A549 (cell line): ENCODE measurements around the gene PSMB1. TPM values are rescaled to one million over a fixed set of nuclear protein-coding genes. Genes with fewer than 3 reads are reported as not detected.

ENCODE experiments used
- ATAC-seq, 2 experiments: fragments of 200-7000 bp in 1 of 2; fragments of >200 bp in 1 of 2; cut with Nextera tagmentation in 1 of 2; cut with Tn5 transposase in 1 of 2; 3 replicates each; pipeline versions ENCODE4 v1.8.0 to v1.9.1; 2018 to 2020; ENCODE audit warnings: mild to moderate bottlenecking in 1 of 2, moderate library complexity in 1 of 2
- CTCF ChIA-PET: fragments of 300-600 bp; sonication (Branson Sonifier 250); formaldehyde crosslinking; extraction: SDS; loops from one replicate; lab custom pipeline; 2021; ENCODE audit warnings: antibody characterized with exemption, inconsistent platforms; lab: Yijun Ruan, JAX
- POLR2A ChIA-PET: fragments of 350-600 bp; formaldehyde crosslinking; extraction: SDS; loops from one replicate; lab custom pipeline; 2021; ENCODE audit warnings: antibody characterized with exemption, inconsistent platforms; lab: Yijun Ruan, JAX
- DNase-seq, 2 experiments: peaks; one replicate each; pipeline versions ENCODE4 v3.0.0 to v3.0.0-alpha.2; 2011 to 2016; ENCODE audit warnings: low read depth in 1 of 2, low spot score in 1 of 2
- FAIRE-seq: peaks from 2 replicates; lab custom pipeline; 2011; peaks lifted over from hg19 to GRCh38; lab: Jason Lieb, UNC
- H3K27ac ChIP-seq, 2 experiments: fragments of >200 bp; sonication (Bioruptor Twin); formaldehyde crosslinking; 3 replicates each; pipeline ENCODE4 v1.5.1; 2016 to 2017
- H3K4me1 ChIP-seq: fragments of >200 bp; sonication (Bioruptor Twin); formaldehyde crosslinking; 3 replicates; pipeline ENCODE4 v1.6.1; 2016
- H3K4me2 ChIP-seq: fragments of >200 bp; sonication (Bioruptor Twin); formaldehyde crosslinking; 3 replicates; pipeline ENCODE4 v1.6.1; 2016
- H3K4me3 ChIP-seq: fragments of >200 bp; sonication (Bioruptor Twin); formaldehyde crosslinking; 3 replicates; pipeline ENCODE4 v1.5.1; 2016
- H3K9me3 ChIP-seq: fragments of >200 bp; sonication (Bioruptor Twin); formaldehyde crosslinking; 3 replicates; pipeline ENCODE4 v1.6.1; 2016
- CHD2 ChIP-seq: fragments of 150-350 bp; IDR thresholded peaks from 2 replicates; pipeline ENCODE4 v1.6.1; 2014; ENCODE audit warnings: low read length; ENCODE audit not compliant: partially characterized antibody
- FOXS1 ChIP-seq: fragments of 250-450 bp; sonication (Bioruptor Pico); IDR thresholded peaks from 2 replicates; pipeline ENCODE4 v1.5.0; 2020; ENCODE audit warnings: mild to moderate bottlenecking, moderate library complexity
- HDAC2 ChIP-seq: fragments of 200-600 bp; sonication (generic); IDR thresholded peaks from 2 replicates; pipeline ENCODE4 v1.6.1; 2016
- HEYL ChIP-seq: fragments of 250-450 bp; sonication (Bioruptor Pico); IDR thresholded peaks from 2 replicates; pipeline ENCODE4 v1.8.0; 2021; ENCODE audit warnings: mild to moderate bottlenecking, moderate library complexity
- HOXB13 ChIP-seq: fragments of 250-450 bp; sonication (Bioruptor Pico); IDR thresholded peaks from 2 replicates; pipeline ENCODE4 v1.5.0; 2020; ENCODE audit warnings: low read depth, mild to moderate bottlenecking, moderate library complexity
- KDM1A ChIP-seq: fragments of 200-600 bp; sonication (generic); IDR thresholded peaks from 2 replicates; pipeline ENCODE4 v1.6.1; 2016; ENCODE audit warnings: low read depth, mild to moderate bottlenecking
- PHF8 ChIP-seq: fragments of 200-600 bp; sonication (generic); IDR thresholded peaks from 2 replicates; pipeline ENCODE4 v1.6.1; 2016; ENCODE audit warnings: low read depth, mild to moderate bottlenecking, antibody characterized with exemption, moderate library complexity, borderline replicate concordance
- POLR2A ChIP-seq: IDR thresholded peaks from 2 replicates; pipeline ENCODE4 v1.6.1; 2012; ENCODE audit warnings: mild to moderate bottlenecking, low read length
- RARB ChIP-seq: fragments of 250-450 bp; sonication (Bioruptor Pico); IDR thresholded peaks from 2 replicates; pipeline ENCODE4 v1.8.0; 2021; ENCODE audit warnings: mild to moderate bottlenecking, moderate library complexity
- RNF2 ChIP-seq: fragments of 200-600 bp; sonication (generic); IDR thresholded peaks from 2 replicates; pipeline ENCODE4 v1.6.1; 2016; ENCODE audit warnings: low read depth, mild to moderate bottlenecking, antibody characterized with exemption, moderate library complexity, borderline replicate concordance
- TFCP2L1 ChIP-seq: fragments of 250-450 bp; sonication (Bioruptor Pico); IDR thresholded peaks from 2 replicates; pipeline ENCODE4 v1.5.0; 2021; ENCODE audit warnings: mild to moderate bottlenecking
- TP53 ChIP-seq: fragments of 250-450 bp; sonication (Bioruptor Pico); IDR thresholded peaks from 2 replicates; pipeline ENCODE4 v1.5.0; 2021; ENCODE audit warnings: mild to moderate bottlenecking, moderate library complexity
- ZC3H11A ChIP-seq: fragments of 450-650 bp; IDR thresholded peaks from 2 replicates; pipeline ENCODE4 v1.6.1; 2014; ENCODE audit warnings: antibody characterized with exemption, mild to moderate bottlenecking
- WGBS: methylation state at CpG from one replicate; pipeline ENCODE4 v1.1.6; 2017; ENCODE audit errors: missing lambda C conversion rate; 5-methylcytosine and 5-hydroxymethylcytosine counted together
- polyA plus RNA-seq, 4 experiments: library from polyadenylated mRNA; depleted of rRNA in 3 of 4; stranded (reverse); fragments of >200 nt; fragmentation: RNase III in 1 of 4; extraction: RNeasy Plus Mini Kit Qiagen cat#74134 plus additional on column Dnase treatment in 1 of 4; gene quantifications; 2 replicates in 3 of 4; 3 replicates in 1 of 4; pipeline ENCODE4 v1.2.3, GENCODE V29; 2011 to 2017
- TF ChIP-seq, protein P1 (sequence below): fragments of >200 bp; sonication (Bioruptor Twin); formaldehyde crosslinking; IDR thresholded peaks from 3 replicates; pipeline ENCODE4 v1.6.1; 2016
- TF ChIP-seq, protein P2 (sequence below): fragments of 200-600 bp; sonication (generic); IDR thresholded peaks from 2 replicates; pipeline ENCODE4 v1.6.1; 2016; ENCODE audit warnings: antibody characterized with exemption, mild to moderate bottlenecking, moderate library complexity
- TF ChIP-seq, protein P3 (sequence below): fragments of 450-650 bp; IDR thresholded peaks from 2 replicates; pipeline ENCODE4 v1.6.1; 2014; ENCODE audit warnings: antibody characterized with exemption
- TF ChIP-seq, protein P4 (sequence below): IDR thresholded peaks from 2 replicates; pipeline ENCODE4 v1.6.1; 2012

Gene PSMB1
- polyA plus RNA-seq, 2 of the 4 experiments (the other 2 are of a cell fraction): 267 to 306 TPM

DNA sequence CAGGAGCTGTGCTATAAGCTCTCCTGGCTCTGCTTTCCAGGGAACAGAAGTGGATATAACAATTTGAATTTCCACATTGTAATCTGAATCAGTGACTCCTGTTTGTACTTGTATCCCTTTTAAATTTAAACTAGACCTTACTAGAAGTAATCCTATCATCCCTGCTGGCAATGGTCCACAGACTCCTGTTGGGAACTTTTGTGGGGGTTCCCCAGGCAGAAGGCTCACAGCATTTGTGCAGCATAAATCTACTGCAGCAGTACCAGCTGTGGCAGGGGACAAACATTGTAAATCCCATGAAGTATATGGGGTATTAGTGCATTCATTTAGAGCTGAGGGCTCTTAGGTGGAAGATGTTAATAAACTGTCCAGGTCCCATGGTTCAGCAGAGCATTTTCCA lies 43.3 kb upstream of the PSMB1 start:
- TF ChIP-seq CHD2: no peak
- TF ChIP-seq, protein P1, sequence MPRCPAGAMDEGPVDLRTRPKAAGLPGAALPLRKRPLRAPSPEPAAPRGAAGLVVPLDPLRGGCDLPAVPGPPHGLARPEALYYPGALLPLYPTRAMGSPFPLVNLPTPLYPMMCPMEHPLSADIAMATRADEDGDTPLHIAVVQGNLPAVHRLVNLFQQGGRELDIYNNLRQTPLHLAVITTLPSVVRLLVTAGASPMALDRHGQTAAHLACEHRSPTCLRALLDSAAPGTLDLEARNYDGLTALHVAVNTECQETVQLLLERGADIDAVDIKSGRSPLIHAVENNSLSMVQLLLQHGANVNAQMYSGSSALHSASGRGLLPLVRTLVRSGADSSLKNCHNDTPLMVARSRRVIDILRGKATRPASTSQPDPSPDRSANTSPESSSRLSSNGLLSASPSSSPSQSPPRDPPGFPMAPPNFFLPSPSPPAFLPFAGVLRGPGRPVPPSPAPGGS: no peak
- TF ChIP-seq, all 56 proteins: peak for 0
- H3K4me1 ChIP-seq: no peaks in the 10 kb centered on the region
- ATAC-seq: no peak
- POLR2A ChIA-PET: no interaction called here
- no peak overlapping the region for H3K27ac ChIP-seq
- no peak overlapping the region for H3K4me2 ChIP-seq
- DNase-seq: no peak
- CTCF ChIA-PET: no interaction called here
- H3K4me3 ChIP-seq: no peak overlapping the region
- H3K9me3 ChIP-seq: peaks cover 1% of the 10 kb centered on the region; the same call in 1 of the 3 replicates
- FAIRE-seq: no peak

DNA sequence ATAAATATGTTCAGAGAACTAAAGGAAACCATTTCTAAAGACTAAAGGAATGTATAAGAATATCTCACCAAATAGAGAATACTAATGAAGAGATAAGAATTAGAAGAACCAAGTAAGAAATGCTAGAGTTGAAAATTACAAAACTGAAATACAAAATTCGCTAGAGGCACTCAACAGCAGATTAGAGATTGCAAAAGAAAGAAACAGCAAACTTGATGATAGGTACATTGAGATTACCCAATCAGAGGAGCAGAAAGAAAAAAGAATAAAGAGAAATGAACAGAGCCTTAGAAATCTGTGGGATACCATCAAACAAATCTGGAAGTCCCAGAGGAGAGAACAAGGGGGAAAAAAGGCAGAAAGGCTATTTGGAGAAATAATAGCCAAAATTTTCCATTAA lies 37.6 kb upstream of the PSMB1 start:
- POLR2A ChIA-PET: no interaction called here
- ATAC-seq (no peak), DNase-seq (no peak), FAIRE-seq (no peak)
- no peak for TF ChIP-seq HEYL (CRISPR knock-in tag)
- TF ChIP-seq, protein P2, sequence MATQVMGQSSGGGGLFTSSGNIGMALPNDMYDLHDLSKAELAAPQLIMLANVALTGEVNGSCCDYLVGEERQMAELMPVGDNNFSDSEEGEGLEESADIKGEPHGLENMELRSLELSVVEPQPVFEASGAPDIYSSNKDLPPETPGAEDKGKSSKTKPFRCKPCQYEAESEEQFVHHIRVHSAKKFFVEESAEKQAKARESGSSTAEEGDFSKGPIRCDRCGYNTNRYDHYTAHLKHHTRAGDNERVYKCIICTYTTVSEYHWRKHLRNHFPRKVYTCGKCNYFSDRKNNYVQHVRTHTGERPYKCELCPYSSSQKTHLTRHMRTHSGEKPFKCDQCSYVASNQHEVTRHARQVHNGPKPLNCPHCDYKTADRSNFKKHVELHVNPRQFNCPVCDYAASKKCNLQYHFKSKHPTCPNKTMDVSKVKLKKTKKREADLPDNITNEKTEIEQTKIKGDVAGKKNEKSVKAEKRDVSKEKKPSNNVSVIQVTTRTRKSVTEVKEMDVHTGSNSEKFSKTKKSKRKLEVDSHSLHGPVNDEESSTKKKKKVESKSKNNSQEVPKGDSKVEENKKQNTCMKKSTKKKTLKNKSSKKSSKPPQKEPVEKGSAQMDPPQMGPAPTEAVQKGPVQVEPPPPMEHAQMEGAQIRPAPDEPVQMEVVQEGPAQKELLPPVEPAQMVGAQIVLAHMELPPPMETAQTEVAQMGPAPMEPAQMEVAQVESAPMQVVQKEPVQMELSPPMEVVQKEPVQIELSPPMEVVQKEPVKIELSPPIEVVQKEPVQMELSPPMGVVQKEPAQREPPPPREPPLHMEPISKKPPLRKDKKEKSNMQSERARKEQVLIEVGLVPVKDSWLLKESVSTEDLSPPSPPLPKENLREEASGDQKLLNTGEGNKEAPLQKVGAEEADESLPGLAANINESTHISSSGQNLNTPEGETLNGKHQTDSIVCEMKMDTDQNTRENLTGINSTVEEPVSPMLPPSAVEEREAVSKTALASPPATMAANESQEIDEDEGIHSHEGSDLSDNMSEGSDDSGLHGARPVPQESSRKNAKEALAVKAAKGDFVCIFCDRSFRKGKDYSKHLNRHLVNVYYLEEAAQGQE: no peak
- TF ChIP-seq, protein P3, sequence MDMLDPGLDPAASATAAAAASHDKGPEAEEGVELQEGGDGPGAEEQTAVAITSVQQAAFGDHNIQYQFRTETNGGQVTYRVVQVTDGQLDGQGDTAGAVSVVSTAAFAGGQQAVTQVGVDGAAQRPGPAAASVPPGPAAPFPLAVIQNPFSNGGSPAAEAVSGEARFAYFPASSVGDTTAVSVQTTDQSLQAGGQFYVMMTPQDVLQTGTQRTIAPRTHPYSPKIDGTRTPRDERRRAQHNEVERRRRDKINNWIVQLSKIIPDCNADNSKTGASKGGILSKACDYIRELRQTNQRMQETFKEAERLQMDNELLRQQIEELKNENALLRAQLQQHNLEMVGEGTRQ: no peak
- no peak for TF ChIP-seq TFCP2L1 (CRISPR knock-in tag)
- no peak for TF ChIP-seq RNF2
- TF ChIP-seq, protein P4, sequence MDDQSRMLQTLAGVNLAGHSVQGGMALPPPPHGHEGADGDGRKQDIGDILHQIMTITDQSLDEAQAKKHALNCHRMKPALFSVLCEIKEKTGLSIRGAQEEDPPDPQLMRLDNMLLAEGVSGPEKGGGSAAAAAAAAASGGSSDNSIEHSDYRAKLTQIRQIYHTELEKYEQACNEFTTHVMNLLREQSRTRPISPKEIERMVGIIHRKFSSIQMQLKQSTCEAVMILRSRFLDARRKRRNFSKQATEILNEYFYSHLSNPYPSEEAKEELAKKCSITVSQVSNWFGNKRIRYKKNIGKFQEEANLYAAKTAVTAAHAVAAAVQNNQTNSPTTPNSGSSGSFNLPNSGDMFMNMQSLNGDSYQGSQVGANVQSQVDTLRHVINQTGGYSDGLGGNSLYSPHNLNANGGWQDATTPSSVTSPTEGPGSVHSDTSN: no peak
- TF ChIP-seq ZC3H11A: no peak
- TF ChIP-seq PHF8: no peak
- no peak for TF ChIP-seq FOXS1
- TF ChIP-seq CHD2: no peak
- TF ChIP-seq HOXB13: no peak
- no peak for TF ChIP-seq RARB (CRISPR knock-in tag)
- no peak for TF ChIP-seq KDM1A
- TF ChIP-seq TP53 (CRISPR knock-in tag): no peak
- WGBS: 8% methylated on average over 1 of the region's 1 CpG
- peaks cover 10% of the 10 kb centered on the region; the same call in 2 of the 3 replicates for H3K9me3 ChIP-seq
- CTCF ChIA-PET: no interaction called here
- H3K4me3 ChIP-seq: no peak overlapping the region
- H3K27ac ChIP-seq: no peak overlapping the region
- H3K4me2 ChIP-seq: no peak overlapping the region
- H3K4me1 ChIP-seq: no peaks in the 10 kb centered on the region

DNA sequence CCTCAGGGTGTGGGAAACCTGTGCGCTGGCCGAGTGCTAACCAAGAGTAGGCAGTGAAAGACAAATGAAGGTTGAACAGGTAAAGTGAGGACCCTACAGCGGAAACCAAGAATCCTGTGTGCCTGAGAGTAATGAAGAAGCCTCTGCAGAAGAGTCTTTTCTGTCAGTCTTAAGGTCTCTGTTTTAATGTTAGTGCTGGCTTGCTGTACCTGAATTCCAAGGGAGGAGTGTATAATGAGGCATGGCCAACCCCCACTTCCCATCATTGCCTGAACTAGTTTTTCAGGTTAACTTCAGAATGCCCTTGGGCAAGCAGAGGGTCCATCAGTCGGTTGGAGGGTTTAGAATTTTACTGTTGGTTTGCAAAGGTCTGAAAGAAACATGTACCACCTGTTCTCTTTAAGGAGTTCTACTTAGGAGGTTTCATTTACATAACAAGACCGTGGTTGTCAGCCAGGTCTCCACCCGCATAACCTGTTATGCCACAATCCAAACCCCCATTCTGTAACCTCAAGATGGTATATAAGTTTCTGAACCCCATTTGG lies 31.9 kb upstream of the PSMB1 start:
- no peak for FAIRE-seq
- ATAC-seq: peak in 1 of 2 experiments; percentile 24; a peak in 5 of 6 replicates

More for the DNA sequence above, 31.9 kb upstream of the PSMB1 start:
- peak overlapping the region; percentile 92 to 99 for H3K27ac ChIP-seq
- DNase-seq: no peak
- peak overlapping the region; percentile 78 for H3K4me3 ChIP-seq
- TF ChIP-seq POLR2A (no peak), HDAC2 (no peak)
- POLR2A ChIA-PET: interaction anchor here (1.6 kb wide), 1 partner anchor 31 kb away, joined by 7 read pairs; the partner anchor contains the start of gene TBP
- peaks cover 10% of the 10 kb centered on the region; the same call in 1 of the 3 replicates for H3K4me1 ChIP-seq
- H3K9me3 ChIP-seq: peaks cover 1% of the 10 kb centered on the region; the same call in 2 of the 3 replicates
- peak overlapping the region; percentile 92 for H3K4me2 ChIP-seq
- CTCF ChIA-PET: no interaction called here
- WGBS: 18% methylated on average over 6 of the region's 6 CpGs
